Measurements from ENCODE around the gene EIF1AD.

The EIF1AD gene

GRCh38 chr11:66006134-66006890, 4.4 kb upstream of the EIF1AD start:
- DNase-seq (ENCODE audit: low read depth in 2 of 3, low spot score in 2 of 3): no peak

GRCh38 chr11:66004186-66004585, 2.2 kb upstream of the EIF1AD start:
- DNase-seq (ENCODE audit: low read depth in 2 of 3, low spot score in 2 of 3): no peak

DNA sequence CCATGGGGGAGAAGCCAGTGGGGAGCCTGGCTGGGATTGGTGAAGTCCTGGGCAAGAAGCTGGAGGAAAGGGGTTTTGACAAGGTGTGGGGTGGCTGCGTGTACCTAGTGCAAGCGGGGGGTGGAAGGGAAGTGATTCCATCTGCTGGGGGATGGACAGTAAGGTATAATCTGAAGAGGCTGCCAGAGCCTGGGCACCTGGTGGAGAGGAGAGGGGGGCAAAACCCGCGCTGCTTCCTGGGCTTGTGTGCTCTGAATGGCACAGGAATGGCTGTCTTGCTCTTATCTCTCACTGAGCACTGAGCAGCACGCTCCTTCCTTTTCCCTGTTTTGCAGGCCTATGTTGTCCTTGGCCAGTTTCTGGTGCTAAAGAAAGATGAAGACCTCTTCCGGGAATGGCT, 1.3 kb upstream of the EIF1AD start:
- DNase-seq (ENCODE audit: low read depth in 2 of 3, low spot score in 2 of 3): no peak

DNA sequence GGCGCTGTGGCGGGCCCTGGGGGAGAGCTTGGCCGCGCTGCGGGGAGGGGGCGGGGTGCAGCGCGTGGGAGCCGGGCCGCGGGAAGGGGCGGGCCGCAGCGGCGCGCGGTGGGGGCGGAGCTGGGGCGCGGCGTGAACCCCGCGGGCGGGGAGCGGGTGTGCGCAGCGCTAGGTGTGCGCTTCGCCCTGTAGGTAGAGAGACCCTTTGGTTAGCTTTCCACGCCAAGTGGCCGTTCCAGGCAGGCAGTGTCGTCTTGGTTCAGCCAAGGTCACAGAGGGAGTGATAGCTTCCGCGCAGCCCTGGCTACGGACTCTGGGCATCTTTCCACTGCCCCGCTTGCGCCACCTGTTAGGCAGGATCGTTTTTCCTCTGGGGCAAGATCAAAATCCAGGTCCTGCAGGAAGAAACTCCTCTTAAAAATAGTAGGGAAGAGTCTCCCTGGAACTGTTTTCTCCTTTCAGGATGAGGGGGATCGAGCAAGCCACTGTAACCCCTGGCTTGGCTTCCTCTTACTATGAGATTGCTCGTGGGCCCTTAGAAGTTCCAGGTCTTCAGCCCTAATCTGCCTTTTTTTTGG, 780 bp upstream of the EIF1AD start:
- DNase-seq (ENCODE audit: low read depth in 2 of 3, low spot score in 2 of 3): no peak

DNA sequence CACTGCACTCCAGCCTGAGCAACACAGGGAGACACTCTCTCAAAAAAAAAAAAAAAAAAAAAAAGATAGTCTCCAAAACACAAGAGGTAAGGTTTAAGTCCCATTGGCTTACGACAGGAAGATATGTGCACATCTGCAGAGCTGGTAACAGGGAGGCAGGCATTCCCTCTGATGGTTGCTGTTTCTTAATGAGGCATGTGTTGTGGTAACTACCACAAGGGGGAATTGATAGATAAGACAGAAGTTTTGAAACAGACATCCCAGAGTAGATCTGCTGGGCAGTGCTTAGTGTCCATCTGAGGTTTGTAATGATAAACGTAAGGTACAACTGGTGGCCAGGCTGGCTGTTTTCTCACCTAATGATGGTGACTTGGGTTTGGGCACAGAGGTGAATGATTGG, 4.7 kb downstream of the EIF1AD start:
- DNase-seq (ENCODE audit: low read depth in 2 of 3, low spot score in 2 of 3): no peak

- no peak for DNase-seq (ENCODE audit: low read depth in 2 of 3, low spot score in 2 of 3)
Measured at GRCh38 chr11:65992056-65992455, 9.9 kb downstream of the EIF1AD start.

- peak; percentile 67 to 70 (median 68) for DNase-seq (ENCODE audit: low read depth in 2 of 3, low spot score in 2 of 3)
Measured at GRCh38 chr11:65988791-65989592, 13.0 kb downstream of the EIF1AD start.

- DNase-seq (ENCODE audit: low read depth in 2 of 3, low spot score in 2 of 3): no peak
Measured at GRCh38 chr11:65987336-65987735, 14.6 kb downstream of the EIF1AD start.

GRCh38 chr11:65983589-65983987, 18.4 kb downstream of the EIF1AD start:
- DNase-seq (ENCODE audit: low read depth in 2 of 3, low spot score in 2 of 3): no peak

GRCh38 chr11:65982824-65983588, 19.0 kb downstream of the EIF1AD start:
- no peak for DNase-seq (ENCODE audit: low read depth in 2 of 3, low spot score in 2 of 3)

GRCh38 chr11:65981972-65982823, 19.8 kb downstream of the EIF1AD start:
- no peak for DNase-seq (ENCODE audit: low read depth in 2 of 3, low spot score in 2 of 3)

GRCh38 chr11:65981101-65981740, 20.7 kb downstream of the EIF1AD start:
- DNase-seq (ENCODE audit: low read depth in 2 of 3, low spot score in 2 of 3): no peak

DNA sequence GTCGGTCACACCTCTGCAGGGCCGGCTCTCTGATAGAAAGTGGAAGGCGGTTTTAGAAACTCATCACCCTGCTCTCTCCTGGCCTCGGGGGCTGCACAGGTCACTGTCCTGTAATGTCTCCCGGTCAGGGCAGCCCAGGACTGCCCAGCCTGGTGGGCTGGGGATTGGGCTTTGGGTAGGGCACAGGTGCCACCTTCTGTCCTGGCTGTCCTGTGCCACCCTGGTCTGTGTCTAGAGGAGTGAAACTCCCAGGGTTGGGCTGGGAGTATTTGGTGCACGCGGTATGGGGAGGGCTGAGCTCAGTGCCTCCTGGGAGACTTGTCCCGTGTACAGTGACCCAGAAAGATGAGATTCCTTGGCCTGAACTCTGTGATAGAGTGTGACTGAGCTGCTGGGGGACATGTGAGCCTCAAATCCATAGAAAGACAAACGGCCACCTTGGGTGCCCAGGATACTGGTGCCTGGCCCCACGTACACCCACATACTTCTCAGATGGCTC, 22.6 kb downstream of the EIF1AD start:
- no peak for DNase-seq (ENCODE audit: low read depth in 2 of 3, low spot score in 2 of 3)

GRCh38 chr11:65978391-65979238, 23.3 kb downstream of the EIF1AD start:
- DNase-seq (ENCODE audit: low read depth in 2 of 3, low spot score in 2 of 3): no peak

DNA sequence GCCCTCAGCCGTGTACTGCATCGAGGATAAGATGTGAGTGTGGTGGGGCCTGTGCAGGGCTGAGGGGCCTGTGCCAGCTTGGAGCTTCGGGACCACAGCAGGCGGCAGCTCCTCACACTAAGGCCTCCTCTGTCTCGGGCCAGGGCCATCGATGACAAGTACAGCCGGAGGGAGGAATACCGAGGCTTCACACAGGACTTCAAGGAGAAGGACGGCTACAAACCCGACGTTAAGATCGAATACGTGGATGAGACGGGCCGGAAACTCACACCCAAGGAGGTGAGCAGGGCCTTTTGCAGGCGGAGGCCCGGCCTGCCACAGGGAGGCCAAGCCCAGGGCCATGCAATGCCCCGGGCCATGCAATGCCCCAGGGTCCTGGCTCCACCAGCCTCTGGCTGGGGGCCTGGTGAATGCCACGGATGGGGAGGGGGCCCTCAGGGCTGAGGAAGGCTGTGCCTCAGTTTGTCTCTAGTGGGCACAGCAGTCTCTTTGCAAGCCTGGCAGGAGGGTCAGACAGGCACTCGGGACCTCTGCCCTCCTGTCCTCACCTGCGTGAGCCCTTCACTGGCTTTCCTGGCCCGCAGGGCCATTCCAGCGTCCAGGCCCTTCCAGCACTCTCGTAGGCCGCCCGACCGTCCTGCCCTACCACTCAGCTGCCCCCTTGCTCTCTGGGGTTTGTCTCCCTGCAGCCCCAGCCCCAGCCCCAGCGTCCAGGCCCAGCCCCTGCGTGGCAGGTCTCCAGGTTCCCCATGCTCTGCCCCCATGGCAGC, 24.2 kb downstream of the EIF1AD start:
- DNase-seq (ENCODE audit: low read depth in 2 of 3, low spot score in 2 of 3): no peak

DNA sequence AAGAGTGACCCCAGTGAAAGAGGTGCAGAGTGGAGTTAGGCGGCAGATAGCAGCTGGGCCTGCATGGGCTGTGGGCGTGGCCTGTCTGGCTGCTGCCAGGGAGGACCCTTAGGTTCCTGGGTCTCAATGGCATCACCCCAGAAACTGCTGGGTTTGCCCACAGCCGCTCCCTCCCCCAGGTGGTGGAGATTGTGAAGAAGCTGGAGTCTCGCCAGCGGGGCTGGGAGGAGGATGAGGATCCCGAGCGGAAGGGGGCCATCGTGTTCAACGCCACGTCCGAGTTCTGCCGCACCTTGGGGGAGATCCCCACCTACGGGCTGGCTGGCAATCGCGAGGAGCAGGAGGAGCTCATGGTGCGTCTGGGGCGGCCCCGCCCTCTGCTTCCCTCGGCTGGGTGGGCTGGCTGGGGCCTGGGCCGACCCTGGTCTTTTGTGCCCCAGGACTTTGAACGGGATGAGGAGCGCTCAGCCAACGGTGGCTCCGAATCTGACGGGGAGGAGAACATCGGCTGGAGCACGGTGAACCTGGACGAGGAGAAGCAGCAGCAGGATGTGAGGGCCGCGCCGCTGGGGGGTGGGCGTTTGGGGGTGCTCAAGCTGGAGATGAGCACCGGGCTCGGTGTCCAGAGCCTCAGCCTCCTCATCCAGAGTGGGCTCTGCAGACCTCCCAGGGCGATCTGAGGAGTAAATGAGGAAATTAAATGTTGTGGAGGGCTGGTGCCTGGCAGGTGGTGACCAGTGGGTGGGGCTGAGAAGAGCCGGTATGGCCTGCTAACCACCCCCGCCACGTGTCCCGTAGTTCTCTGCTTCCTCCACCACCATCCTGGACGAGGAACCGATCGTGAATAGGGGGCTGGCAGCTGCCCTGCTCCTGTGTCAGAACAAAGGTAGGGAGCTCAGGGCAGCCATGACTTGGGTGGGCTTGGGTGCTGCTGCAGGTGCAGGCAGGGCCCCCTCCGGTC, 25.5 kb downstream of the EIF1AD start:
- no peak for DNase-seq (ENCODE audit: low read depth in 2 of 3, low spot score in 2 of 3)

- no peak for DNase-seq (ENCODE audit: low read depth in 2 of 3, low spot score in 2 of 3)
Measured at GRCh38 chr11:65975771-65976170, 26.2 kb downstream of the EIF1AD start.

Measured in activated CD8-positive, alpha-beta memory T cell treated with anti-CD3 and anti-CD28 coated beads for 48 hours (primary cell).